22Rv1 (cell line): ENCODE results near the gene JAG2.

Experiments used
- ZFX ChIP-seq: fragments of 450-650 bp; IDR thresholded peaks from 2 replicates; pipeline ENCODE4 v1.6.1; 2017; ENCODE audit warnings: antibody characterized with exemption, borderline replicate concordance
- TF ChIP-seq, protein P1 (sequence below): fragments of 450-650 bp; IDR thresholded peaks from 2 replicates; pipeline ENCODE4 v1.5.1; 2017; ENCODE audit warnings: mild to moderate bottlenecking

DNA sequence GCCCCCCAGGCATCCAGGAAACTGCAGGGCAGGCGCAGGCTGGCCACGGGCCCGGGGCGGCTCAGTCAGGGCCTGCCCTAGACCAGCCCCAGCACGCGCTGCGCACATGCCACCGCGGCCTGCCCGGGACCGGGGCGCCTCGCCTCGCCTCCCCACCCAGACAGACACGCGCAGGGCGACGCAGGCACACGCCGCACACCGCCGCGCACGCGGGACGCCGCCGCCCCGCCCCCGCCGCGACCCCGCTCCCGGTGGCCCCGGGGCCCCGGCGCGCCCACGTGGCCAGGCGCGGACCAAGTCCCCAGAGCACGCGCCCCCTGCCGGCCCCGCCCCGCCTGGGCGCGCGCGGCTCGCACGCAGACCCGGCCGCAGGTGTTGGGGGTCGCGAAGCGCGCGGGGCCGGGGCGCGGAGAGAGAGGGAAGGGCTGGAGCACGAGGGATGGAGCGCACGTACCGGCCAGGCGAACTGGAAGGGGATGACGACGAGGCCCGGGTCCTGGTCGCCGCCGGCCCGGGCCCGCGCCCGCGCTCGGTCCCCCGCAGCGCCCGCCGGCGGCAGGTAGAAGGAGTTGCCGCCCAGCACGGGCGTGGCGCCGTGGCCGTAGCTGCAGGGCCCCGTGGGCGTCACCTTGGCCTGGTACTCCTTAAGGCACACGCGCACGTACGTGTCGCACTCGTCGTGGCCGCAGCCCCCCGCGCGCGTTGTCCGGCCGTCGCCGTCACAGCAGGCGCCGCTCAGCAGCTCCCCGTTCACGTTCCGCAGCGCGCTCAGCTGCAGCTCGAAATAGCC lies 1.1 kb downstream of the JAG2 start:
- TF ChIP-seq, protein P1, sequence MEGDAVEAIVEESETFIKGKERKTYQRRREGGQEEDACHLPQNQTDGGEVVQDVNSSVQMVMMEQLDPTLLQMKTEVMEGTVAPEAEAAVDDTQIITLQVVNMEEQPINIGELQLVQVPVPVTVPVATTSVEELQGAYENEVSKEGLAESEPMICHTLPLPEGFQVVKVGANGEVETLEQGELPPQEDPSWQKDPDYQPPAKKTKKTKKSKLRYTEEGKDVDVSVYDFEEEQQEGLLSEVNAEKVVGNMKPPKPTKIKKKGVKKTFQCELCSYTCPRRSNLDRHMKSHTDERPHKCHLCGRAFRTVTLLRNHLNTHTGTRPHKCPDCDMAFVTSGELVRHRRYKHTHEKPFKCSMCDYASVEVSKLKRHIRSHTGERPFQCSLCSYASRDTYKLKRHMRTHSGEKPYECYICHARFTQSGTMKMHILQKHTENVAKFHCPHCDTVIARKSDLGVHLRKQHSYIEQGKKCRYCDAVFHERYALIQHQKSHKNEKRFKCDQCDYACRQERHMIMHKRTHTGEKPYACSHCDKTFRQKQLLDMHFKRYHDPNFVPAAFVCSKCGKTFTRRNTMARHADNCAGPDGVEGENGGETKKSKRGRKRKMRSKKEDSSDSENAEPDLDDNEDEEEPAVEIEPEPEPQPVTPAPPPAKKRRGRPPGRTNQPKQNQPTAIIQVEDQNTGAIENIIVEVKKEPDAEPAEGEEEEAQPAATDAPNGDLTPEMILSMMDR: peak; percentile 83
- TF ChIP-seq ZFX: no peak
